Breast epithelium (tissue), 4 donors: ENCODE results near the gene EPHB2. TPM values are rescaled to one million over a fixed set of nuclear protein-coding genes. Genes with fewer than 3 reads are reported as not detected.
A peak's percentile ranks its signal among the peaks of the same experiment; 100 is the strongest.

Experiments
- DNase-seq, 2 donors: peaks; one replicate each; pipeline ENCODE4 v3.0.0-alpha.2; 2019; ENCODE audit warnings: low spot score in 2 of 2
- H3K27ac ChIP-seq, 2 donors: fragments of 200-600 bp; sonication (generic) in 1 of 2; one replicate each; pipeline ENCODE4 v1.5.1; 2016 to 2019; ENCODE audit warnings: mild to moderate bottlenecking in 1 of 2
- H3K27me3 ChIP-seq, 2 donors: fragments of 200-600 bp; sonication (generic) in 1 of 2; one replicate each; pipeline versions ENCODE4 v1.5.1 to v1.6.0; 2017 to 2019; ENCODE audit warnings: control low read depth in 1 of 2, mild to moderate bottlenecking in 1 of 2
- H3K36me3 ChIP-seq: fragments of 200-600 bp; one replicate; pipeline ENCODE4 v1.5.1; 2019
- H3K4me1 ChIP-seq, 2 donors: fragments of 200-600 bp; sonication (generic); one replicate each; pipeline ENCODE4 v1.5.1; 2016 to 2019; ENCODE audit warnings: control low read depth in 1 of 2
- H3K4me3 ChIP-seq, 3 donors: fragments of 200-600 bp; sonication (generic); 1 replicate in 2 of 3; 2 replicates in 1 of 3; pipeline ENCODE4 v1.5.1; 2016 to 2019; ENCODE audit warnings: mild to moderate bottlenecking in 3 of 3, moderate library complexity in 2 of 3
- H3K9me3 ChIP-seq, 2 donors: fragments of 200-600 bp; sonication (generic) in 1 of 2; one replicate each; pipeline ENCODE4 v1.5.1; 2016 to 2019; ENCODE audit warnings: control low read depth in 1 of 2
- CTCF ChIP-seq, 3 donors: fragments of 450-650 bp; IDR thresholded peaks; one replicate each; pipeline ENCODE4 v1.5.1; 2016 to 2017; ENCODE audit warnings: antibody characterized with exemption in 3 of 3, mild to moderate bottlenecking in 3 of 3, moderate library complexity in 3 of 3
- POLR2A ChIP-seq: fragments of 450-650 bp; IDR thresholded peaks from one replicate; pipeline ENCODE4 v1.6.1; 2016; ENCODE audit warnings: antibody characterized with exemption, mild to moderate bottlenecking, moderate library complexity
- POLR2AphosphoS5 ChIP-seq, 3 donors: sonication (generic); formaldehyde crosslinking; IDR thresholded peaks; one replicate each; pipeline ENCODE4 v1.6.1; 2017; ENCODE audit warnings: antibody characterized with exemption in 3 of 3
- intact Hi-C: fragments of 100-400 bp; cut with DNase I; formaldehyde crosslinking; loops from one replicate; pipeline ENCODE4 v1.15.1; 2023; ENCODE audit warnings: low total_unique reads
- total RNA-seq, 3 donors: library from RNA; depleted of rRNA; stranded (reverse); fragments of >200 nt; gene quantifications; one replicate each; pipeline ENCODE4 v1.1.0, GENCODE V29; 2016

The EPHB2 gene
- total RNA-seq, 3 donors from 2014 or later, result 1.3 to 4.6 (median 1.5) TPM

- no peaks in the 10 kb centered on the region for H3K27me3 ChIP-seq
- TF ChIP-seq POLR2AphosphoS5 (IDR thresholded peaks at IDR 0.05) (no peak), POLR2A (no peak), CTCF (IDR thresholded peaks at IDR 0.05) (no peak)
- intact Hi-C loops, result no loop called here
- DNase-seq, result peak in 1 of 2 donors; percentile 41
- H3K36me3 ChIP-seq, result no peaks in the 10 kb centered on the region
- H3K4me1 ChIP-seq, result peaks cover 5 to 12% of the 10 kb centered on the region in 2 donors
- no peaks in the 10 kb centered on the region for H3K9me3 ChIP-seq
- H3K27ac ChIP-seq, result peak overlapping the region; percentile 19 to 25
- H3K4me3 ChIP-seq, result no peak overlapping the region
Observed at GRCh38 chr1:22773981-22774832, 63.6 kb downstream of the EPHB2 start.

GRCh38 chr1:22774833-22775182 is 64.2 kb downstream of the EPHB2 start:
- peak overlapping the region in 1 of 2 donors; percentile 25 for H3K27ac ChIP-seq

GRCh38 chr1:22775478-22775877 is 64.8 kb downstream of the EPHB2 start:
- H3K27ac ChIP-seq, result no peak overlapping the region
- intact Hi-C loops, result no loop called here
- H3K4me3 ChIP-seq, result no peak overlapping the region
- no peak for DNase-seq
- peaks cover 5 to 12% of the 10 kb centered on the region in 2 donors for H3K4me1 ChIP-seq
- no peaks in the 10 kb centered on the region for H3K27me3 ChIP-seq
- no peak for TF ChIP-seq POLR2A
- no peak for TF ChIP-seq CTCF (IDR thresholded peaks at IDR 0.05)
- no peak for TF ChIP-seq POLR2AphosphoS5 (IDR thresholded peaks at IDR 0.05)
- no peaks in the 10 kb centered on the region for H3K9me3 ChIP-seq
- H3K36me3 ChIP-seq, result no peaks in the 10 kb centered on the region

More at GRCh38 chr1:22774833-22775182, 64.2 kb downstream of the EPHB2 start:
- intact Hi-C loops, result no loop called here
- no peaks in the 10 kb centered on the region for H3K27me3 ChIP-seq
- no peaks in the 10 kb centered on the region for H3K36me3 ChIP-seq
- H3K4me3 ChIP-seq, result no peak overlapping the region
- peaks cover 5 to 12% of the 10 kb centered on the region in 2 donors for H3K4me1 ChIP-seq
- TF ChIP-seq POLR2A (no peak), CTCF (IDR thresholded peaks at IDR 0.05) (no peak), POLR2AphosphoS5 (IDR thresholded peaks at IDR 0.05) (no peak)
- H3K9me3 ChIP-seq, result no peaks in the 10 kb centered on the region
- no peak for DNase-seq

GRCh38 chr1:22776035-22776613 is 65.5 kb downstream of the EPHB2 start:
- H3K36me3 ChIP-seq, result no peaks in the 10 kb centered on the region
- no peak overlapping the region for H3K27ac ChIP-seq
- TF ChIP-seq CTCF (IDR thresholded peaks at IDR 0.05), result no peak
- TF ChIP-seq POLR2A, result no peak
- no peak for TF ChIP-seq POLR2AphosphoS5 (IDR thresholded peaks at IDR 0.05)
- H3K4me1 ChIP-seq, result peaks cover 5 to 12% of the 10 kb centered on the region in 2 donors
- intact Hi-C loops, result no loop called here
- no peak overlapping the region for H3K4me3 ChIP-seq
- no peak for DNase-seq
- H3K9me3 ChIP-seq, result no peaks in the 10 kb centered on the region
- H3K27me3 ChIP-seq, result no peaks in the 10 kb centered on the region

GRCh38 chr1:22777388-22778057 is 66.9 kb downstream of the EPHB2 start:
- Histone ChIP-seq H3K9me3 (no peaks in the 10 kb centered on the region), H3K36me3 (no peaks in the 10 kb centered on the region), H3K4me1 (peaks cover 5 to 12% of the 10 kb centered on the region in 2 donors), H3K27me3 (no peaks in the 10 kb centered on the region), H3K27ac (no peak overlapping the region), H3K4me3 (no peak overlapping the region)
- TF ChIP-seq CTCF (IDR thresholded peaks at IDR 0.05) (no peak), POLR2A (no peak), POLR2AphosphoS5 (IDR thresholded peaks at IDR 0.05) (no peak)
- intact Hi-C loops, result no loop called here
- DNase-seq, result no peak
